ENCODE data around the gene CD300A.
"Not testable (repeated sequence)": the region's sequence is repeated elsewhere in the genome, so short reads cannot be mapped to it uniquely, and the experiment has no call there.

GRCh38 chr17:74503949-74504348 lies 37.5 kb downstream of the CD300A start:
- not testable (repeated sequence) for TF ChIP-seq CTCF (IDR thresholded peaks at IDR 0.05; ENCODE audit: low read depth, low read length); EZH2phosphoT487 (IDR thresholded peaks at IDR 0.05; ENCODE audit: low read depth)
